ENCODE results near the gene ZMYM5.

DNA sequence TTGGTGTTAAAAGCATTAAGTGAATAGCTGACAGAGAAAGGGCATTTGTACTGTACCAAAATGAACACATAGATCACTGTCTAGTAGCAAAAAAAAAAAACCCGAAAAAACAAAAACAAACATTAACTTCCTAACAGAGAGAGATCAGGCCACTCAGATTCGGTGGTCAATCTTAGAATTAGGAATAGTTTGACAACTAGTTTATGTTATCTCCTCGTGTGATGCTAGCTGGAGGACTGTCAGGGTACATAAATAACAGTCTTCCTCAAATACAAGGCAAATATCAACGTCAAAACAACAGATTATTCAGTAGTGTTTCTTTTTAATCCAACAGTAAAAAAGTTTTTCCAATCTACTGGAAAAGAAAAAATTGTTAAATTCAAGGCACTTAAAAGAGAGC is 1.7 kb downstream of the ZMYM5 start:
- TF ChIP-seq EP300 (IDR thresholded peaks at IDR 0.05; ENCODE audit: low read length) (no peak), ZNF124 (CRISPR knock-in tag; IDR thresholded peaks at IDR 0.05) (no peak), POLR2A (conservative IDR thresholded peaks at IDR 0.05) (no peak), FOXM1 (IDR thresholded peaks at IDR 0.05; ENCODE audit: low read depth) (no peak), FOXM1 (CRISPR knock-in tag; IDR thresholded peaks at IDR 0.05; ENCODE audit: low read depth) (no peak), SPI1 (IDR thresholded peaks at IDR 0.05; ENCODE audit: borderline replicate concordance, low read depth, low read length) (no peak), RCOR1 (IDR thresholded peaks at IDR 0.05; ENCODE audit: borderline replicate concordance in 1 of 2, low read depth in 2 of 2, low read length in 2 of 2) (no peak), POU5F1 (IDR thresholded peaks at IDR 0.05; ENCODE audit: borderline replicate concordance, low read depth, low read length, partially characterized antibody) (no peak), RBBP5 (IDR thresholded peaks at IDR 0.05; ENCODE audit: borderline replicate concordance, insufficient read depth, low read length, poor library complexity, severe bottlenecking) (no peak)
- TF ChIP-seq, protein P1, sequence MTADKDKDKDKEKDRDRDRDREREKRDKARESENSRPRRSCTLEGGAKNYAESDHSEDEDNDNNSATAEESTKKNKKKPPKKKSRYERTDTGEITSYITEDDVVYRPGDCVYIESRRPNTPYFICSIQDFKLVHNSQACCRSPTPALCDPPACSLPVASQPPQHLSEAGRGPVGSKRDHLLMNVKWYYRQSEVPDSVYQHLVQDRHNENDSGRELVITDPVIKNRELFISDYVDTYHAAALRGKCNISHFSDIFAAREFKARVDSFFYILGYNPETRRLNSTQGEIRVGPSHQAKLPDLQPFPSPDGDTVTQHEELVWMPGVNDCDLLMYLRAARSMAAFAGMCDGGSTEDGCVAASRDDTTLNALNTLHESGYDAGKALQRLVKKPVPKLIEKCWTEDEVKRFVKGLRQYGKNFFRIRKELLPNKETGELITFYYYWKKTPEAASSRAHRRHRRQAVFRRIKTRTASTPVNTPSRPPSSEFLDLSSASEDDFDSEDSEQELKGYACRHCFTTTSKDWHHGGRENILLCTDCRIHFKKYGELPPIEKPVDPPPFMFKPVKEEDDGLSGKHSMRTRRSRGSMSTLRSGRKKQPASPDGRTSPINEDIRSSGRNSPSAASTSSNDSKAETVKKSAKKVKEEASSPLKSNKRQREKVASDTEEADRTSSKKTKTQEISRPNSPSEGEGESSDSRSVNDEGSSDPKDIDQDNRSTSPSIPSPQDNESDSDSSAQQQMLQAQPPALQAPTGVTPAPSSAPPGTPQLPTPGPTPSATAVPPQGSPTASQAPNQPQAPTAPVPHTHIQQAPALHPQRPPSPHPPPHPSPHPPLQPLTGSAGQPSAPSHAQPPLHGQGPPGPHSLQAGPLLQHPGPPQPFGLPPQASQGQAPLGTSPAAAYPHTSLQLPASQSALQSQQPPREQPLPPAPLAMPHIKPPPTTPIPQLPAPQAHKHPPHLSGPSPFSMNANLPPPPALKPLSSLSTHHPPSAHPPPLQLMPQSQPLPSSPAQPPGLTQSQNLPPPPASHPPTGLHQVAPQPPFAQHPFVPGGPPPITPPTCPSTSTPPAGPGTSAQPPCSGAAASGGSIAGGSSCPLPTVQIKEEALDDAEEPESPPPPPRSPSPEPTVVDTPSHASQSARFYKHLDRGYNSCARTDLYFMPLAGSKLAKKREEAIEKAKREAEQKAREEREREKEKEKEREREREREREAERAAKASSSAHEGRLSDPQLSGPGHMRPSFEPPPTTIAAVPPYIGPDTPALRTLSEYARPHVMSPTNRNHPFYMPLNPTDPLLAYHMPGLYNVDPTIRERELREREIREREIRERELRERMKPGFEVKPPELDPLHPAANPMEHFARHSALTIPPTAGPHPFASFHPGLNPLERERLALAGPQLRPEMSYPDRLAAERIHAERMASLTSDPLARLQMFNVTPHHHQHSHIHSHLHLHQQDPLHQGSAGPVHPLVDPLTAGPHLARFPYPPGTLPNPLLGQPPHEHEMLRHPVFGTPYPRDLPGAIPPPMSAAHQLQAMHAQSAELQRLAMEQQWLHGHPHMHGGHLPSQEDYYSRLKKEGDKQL (CRISPR knock-in tag; IDR thresholded peaks at IDR 0.05; ENCODE audit: borderline replicate concordance) = no peak
